HTERT RPE-1 (cell line): ENCODE measurements around the gene AHNAK.
"Not testable (repeated sequence)": the region's sequence is repeated elsewhere in the genome, so short reads cannot be mapped to it uniquely, and the experiment has no call there.

Experiments used
- in situ Hi-C: fragments of 300-500 bp; cut with MboI; formaldehyde crosslinking; loops from 4 replicates; pipeline ENCODE4 v1.14.3; 2020; ENCODE audit warnings: low sequenced_read_pairs

The AHNAK gene

GRCh38 chr11:62394825-62395538, 151.6 kb downstream of the AHNAK start:
- in situ Hi-C loops: no loop called here

DNA sequence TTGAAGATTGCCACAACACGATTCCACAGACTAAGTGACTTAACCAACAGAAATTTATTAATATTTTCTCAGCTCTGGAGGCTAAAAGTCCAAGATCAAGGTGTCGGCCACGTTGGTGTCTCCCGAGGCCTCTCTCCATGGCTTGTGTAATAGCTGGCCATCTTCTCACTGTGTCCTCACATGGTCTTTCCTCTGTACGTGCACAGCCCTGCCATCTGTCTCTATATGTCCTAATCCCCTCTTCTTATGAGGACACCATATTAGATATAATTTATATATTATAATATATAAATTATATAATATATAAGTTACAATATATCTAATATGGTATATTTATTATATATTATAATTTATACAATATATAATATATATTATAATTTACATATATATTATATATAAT, 152.9 kb downstream of the AHNAK start:
- in situ Hi-C loops: no loop called here

GRCh38 chr11:62393061-62393611, 153.5 kb downstream of the AHNAK start:
- in situ Hi-C loops: no loop called here

- in situ Hi-C loops: no loop called here
These were observed 154.1 kb downstream of the AHNAK start for GRCh38 chr11:62392506-62392905.

- in situ Hi-C loops: no loop called here
These were observed 154.8 kb downstream of the AHNAK start for GRCh38 chr11:62391642-62392425.

DNA sequence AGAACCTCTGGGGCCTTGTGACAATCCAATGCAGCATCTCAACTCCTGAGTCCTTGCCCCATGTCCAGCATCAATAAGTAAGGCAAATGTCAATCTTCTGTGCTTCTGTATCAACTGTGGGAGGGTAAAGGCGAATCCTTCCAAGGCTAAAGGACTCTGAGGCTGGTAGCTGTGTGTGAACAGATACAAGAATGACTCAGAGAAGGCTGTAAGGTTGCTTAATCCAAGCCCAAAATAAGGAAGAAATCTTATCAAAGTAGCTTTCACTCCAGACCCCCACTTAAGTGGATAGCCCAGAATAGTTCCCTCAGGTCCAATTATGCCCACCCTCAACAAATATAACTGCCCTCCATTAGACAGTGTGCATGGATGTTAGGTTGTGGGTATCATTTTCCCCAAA, 155.9 kb downstream of the AHNAK start:
- in situ Hi-C loops: no loop called here

- in situ Hi-C loops: no loop called here
These were observed 156.4 kb downstream of the AHNAK start for GRCh38 chr11:62390237-62390636.

DNA sequence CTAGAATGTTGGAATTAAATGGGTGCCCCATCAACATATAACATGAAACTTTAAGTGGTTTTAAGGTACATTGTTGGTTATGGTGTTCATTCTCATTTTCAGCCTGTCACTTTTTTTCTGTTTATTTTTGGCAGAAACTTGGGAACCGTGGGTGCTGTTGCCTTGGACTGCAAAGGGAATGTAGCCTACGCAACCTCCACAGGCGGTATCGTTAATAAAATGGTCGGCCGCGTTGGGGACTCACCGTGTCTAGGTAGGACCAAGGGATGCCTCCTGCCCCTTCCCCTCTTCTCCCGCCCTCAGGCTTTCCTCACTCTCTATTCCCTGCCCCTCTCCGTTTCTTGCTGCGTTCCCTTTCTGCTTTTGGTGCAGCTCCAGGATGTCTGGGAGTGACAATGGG, 157.6 kb downstream of the AHNAK start:
- in situ Hi-C loops: no loop called here

DNA sequence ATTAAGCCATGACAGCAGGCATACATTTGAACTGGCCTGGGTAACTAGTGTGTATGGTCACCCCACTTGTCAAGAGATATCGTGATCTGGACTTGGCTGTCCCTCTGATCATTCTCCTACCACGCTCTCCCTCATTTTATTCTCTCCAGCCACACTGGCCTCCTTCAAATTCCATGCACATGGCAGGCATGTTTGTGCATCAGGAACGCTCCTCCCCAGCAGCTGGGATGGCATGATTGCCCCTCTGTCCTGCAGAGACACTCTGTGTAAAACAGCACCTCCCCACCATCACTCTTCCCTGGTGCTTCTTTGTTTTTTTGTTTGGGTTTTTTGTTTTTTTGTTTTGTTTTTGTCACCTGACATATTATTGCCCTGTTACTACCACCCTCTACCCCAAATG, 159.2 kb downstream of the AHNAK start:
- in situ Hi-C loops: no loop called here

- in situ Hi-C loops: not testable (repeated sequence)
These were observed 160.5 kb downstream of the AHNAK start for GRCh38 chr11:62386083-62386482.

DNA sequence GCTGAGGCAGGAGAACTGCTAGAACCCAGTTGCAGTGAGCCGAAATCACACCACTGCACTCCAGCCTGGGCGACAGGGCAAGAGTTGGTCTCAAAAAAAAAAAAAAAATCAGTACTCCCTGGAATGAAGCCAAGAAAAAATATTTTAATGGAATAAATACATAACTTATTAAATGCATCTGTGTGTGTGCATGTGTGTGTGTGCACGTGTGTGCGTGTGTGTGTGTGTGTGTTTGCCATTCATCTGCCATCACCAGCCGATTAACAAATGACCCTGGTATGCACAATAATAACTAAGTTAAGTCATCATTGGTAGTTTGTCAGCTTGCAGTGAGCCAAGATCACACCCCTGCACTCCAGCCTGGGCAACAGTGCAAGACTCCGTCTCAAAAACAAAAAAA, 162.8 kb downstream of the AHNAK start:
- in situ Hi-C loops: no loop called here
